Lower lobe of right lung (tissue), 2 donors: ENCODE results near the gene TRPM8. TPM values are rescaled to one million over a fixed set of nuclear protein-coding genes. Genes with fewer than 3 reads are reported as not detected.
A peak's percentile ranks its signal among the peaks of the same experiment; 100 is the strongest.

Experiments
- ATAC-seq, 2 donors: fragments of 200-7000 bp; cut with Tn5 transposase; one replicate each; pipeline ENCODE4 v1.9.1; 2020 to 2022; ENCODE audit warnings: mild to moderate bottlenecking in 2 of 2, moderate library complexity in 2 of 2
- DNase-seq: peaks from one replicate; pipeline ENCODE4 v3.0.0-alpha.2; 2020
- H3K27ac ChIP-seq: fragments of 200-600 bp; one replicate; pipeline ENCODE4 v1.8.0; 2022
- H3K27me3 ChIP-seq: fragments of 200-600 bp; one replicate; pipeline ENCODE4 v1.8.0; 2022; ENCODE audit warnings: low read depth
- H3K36me3 ChIP-seq: fragments of 200-600 bp; one replicate; pipeline ENCODE4 v1.8.0; 2022; ENCODE audit warnings: mild to moderate bottlenecking
- H3K4me1 ChIP-seq: fragments of 200-600 bp; one replicate; pipeline ENCODE4 v1.8.0; 2022
- H3K4me3 ChIP-seq: fragments of 200-600 bp; one replicate; pipeline ENCODE4 v1.8.0; 2022; ENCODE audit warnings: mild to moderate bottlenecking
- H3K9me3 ChIP-seq: fragments of 200-600 bp; one replicate; pipeline ENCODE4 v1.8.0; 2022
- CTCF ChIP-seq: fragments of 200-600 bp; IDR thresholded peaks from one replicate; pipeline ENCODE4 v1.8.0; 2022; ENCODE audit warnings: antibody characterized with exemption, mild to moderate bottlenecking
- intact Hi-C: fragments of 100-400 bp; cut with DNase I; formaldehyde crosslinking; loops from one replicate; pipeline ENCODE4 v1.11.0; 2022
- total RNA-seq: library from RNA; stranded (reverse); fragmentation: NEBNext Ultra II Directional; extraction: Animal tissue kit (Norgen Biotek cat#: 25700); gene quantifications from one replicate; pipeline ENCODE4 v1.2.1, GENCODE V29; 2021
- donor health status: DM: no; HTN: yes; CAD: no; lungs with severe emphysema.

The TRPM8 gene
- total RNA-seq, 1 donor from 2014 or later: not detected

DNA sequence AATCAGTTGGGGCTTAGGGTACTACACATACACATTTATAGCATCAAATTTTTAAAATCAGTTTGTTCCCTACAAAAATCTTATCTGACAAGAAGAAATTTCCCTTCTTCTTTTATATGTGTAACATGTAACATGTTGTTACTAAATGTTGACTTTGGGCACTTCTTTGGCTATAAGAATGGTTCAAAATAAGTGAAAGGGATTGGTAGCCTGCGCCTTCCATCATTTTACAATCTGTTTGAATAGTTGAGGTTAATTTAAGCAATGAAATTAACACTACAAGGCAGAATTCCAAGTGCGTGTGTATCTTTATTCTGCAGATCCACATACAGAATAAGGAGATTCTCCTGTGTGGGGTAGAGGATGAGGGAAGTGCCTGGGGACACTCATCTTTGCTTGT, 103.2 kb downstream of the TRPM8 start:
- Histone ChIP-seq H3K4me3 (no peak overlapping the region), H3K36me3 (no peaks in the 10 kb centered on the region), H3K27ac (no peak overlapping the region), H3K9me3 (no peaks in the 10 kb centered on the region), H3K4me1 (no peaks in the 10 kb centered on the region), H3K27me3 (no peaks in the 10 kb centered on the region)
- no peak for DNase-seq
- TF ChIP-seq CTCF: no peak
- ATAC-seq: no peak
- intact Hi-C loops: no loop called here

- Histone ChIP-seq H3K27me3 (no peaks in the 10 kb centered on the region), H3K27ac (no peak overlapping the region), H3K4me3 (no peak overlapping the region), H3K36me3 (no peaks in the 10 kb centered on the region), H3K4me1 (peaks cover 9% of the 10 kb centered on the region), H3K9me3 (no peaks in the 10 kb centered on the region)
- ATAC-seq (no peak), DNase-seq (no peak)
- intact Hi-C loops: no loop called here
- no peak for TF ChIP-seq CTCF
Observed at GRCh38 chr2:234022424-234022823, 105.3 kb downstream of the TRPM8 start.

- ATAC-seq (peak in 1 of 2 donors; percentile 24), DNase-seq (no peak)
- Histone ChIP-seq H3K27me3 (no peaks in the 10 kb centered on the region), H3K4me3 (no peak overlapping the region), H3K4me1 (peaks cover 9% of the 10 kb centered on the region), H3K9me3 (no peaks in the 10 kb centered on the region), H3K27ac (no peak overlapping the region), H3K36me3 (no peaks in the 10 kb centered on the region)
- no peak for TF ChIP-seq CTCF
- intact Hi-C loops: no loop called here
Observed at GRCh38 chr2:234024304-234024703, 107.1 kb downstream of the TRPM8 start.

GRCh38 chr2:234025466-234025865, 108.3 kb downstream of the TRPM8 start:
- no peaks in the 10 kb centered on the region for H3K9me3 ChIP-seq
- no peak for TF ChIP-seq CTCF
- no peak for ATAC-seq
- intact Hi-C loops: no loop called here
- no peaks in the 10 kb centered on the region for H3K36me3 ChIP-seq
- H3K27ac ChIP-seq: no peak overlapping the region
- H3K4me1 ChIP-seq: peaks cover 9% of the 10 kb centered on the region
- DNase-seq: no peak
- H3K27me3 ChIP-seq: no peaks in the 10 kb centered on the region
- H3K4me3 ChIP-seq: peak overlapping the region; percentile 25

GRCh38 chr2:234025891-234026401, 108.8 kb downstream of the TRPM8 start:
- Histone ChIP-seq H3K27me3 (no peaks in the 10 kb centered on the region), H3K36me3 (no peaks in the 10 kb centered on the region), H3K4me1 (peaks cover 9% of the 10 kb centered on the region), H3K27ac (no peak overlapping the region), H3K9me3 (no peaks in the 10 kb centered on the region), H3K4me3 (peak overlapping the region; percentile 25)
- TF ChIP-seq CTCF: no peak
- DNase-seq (no peak), ATAC-seq (no peak)
- intact Hi-C loops: no loop called here
